ENCODE measurements around the gene TTC4. TPM values are rescaled to one million over a fixed set of nuclear protein-coding genes. Genes with fewer than 3 reads are reported as not detected.

TTC4 gene
- total and polyA plus RNA-seq, 2 of the 4 experiments (the other 2 are of a cell fraction) = 21.6 to 27.1 TPM

DNA sequence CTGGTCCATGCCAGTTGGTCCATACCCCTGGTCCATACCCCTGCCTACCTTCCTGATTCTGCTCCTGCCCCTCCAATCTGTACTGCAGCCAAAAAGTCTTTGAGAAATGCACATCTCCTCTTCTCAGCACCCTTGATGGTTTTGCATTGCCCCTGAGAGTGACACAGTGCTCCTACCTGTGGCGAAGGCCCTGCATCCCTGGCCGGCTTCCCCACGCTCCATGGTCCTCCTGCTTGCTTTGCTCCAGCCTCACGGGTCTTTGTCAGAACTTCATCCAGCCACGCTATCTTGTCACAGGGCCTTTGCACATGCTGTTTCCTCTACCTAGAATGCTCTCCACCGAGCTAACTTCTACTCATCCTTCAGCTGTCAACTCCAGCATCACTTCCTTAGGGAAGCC is 32.2 kb upstream of the TTC4 start:
- Histone ChIP-seq H3K36me3 (ENCODE audit: control insufficient read depth, insufficient read depth, low read length) (no peaks in the 10 kb centered on the region), H3K14ac (replicated peaks; ENCODE audit: low read depth, low read length) (no peak overlapping the region), H3K9me1 (ENCODE audit: insufficient read depth, low read length) (no peaks in the 10 kb centered on the region), H3K56ac (ENCODE audit: extremely low read depth, insufficient read depth, low read length) (no peak overlapping the region), H4K20me1 (ENCODE audit: insufficient read depth, low read length) (no peaks in the 10 kb centered on the region), H3K23ac (ENCODE audit: low read depth, low read length) (no peak overlapping the region), H4K91ac (ENCODE audit: insufficient read depth, low read depth, low read length) (no peak overlapping the region), H3K18ac (ENCODE audit: low read depth, low read length) (no peak overlapping the region), H3K4me3 (ENCODE audit: insufficient read depth, low read depth, low read length) (no peak overlapping the region), H2BK15ac (ENCODE audit: low read depth, low read length) (no peak overlapping the region), H2AK5ac (ENCODE audit: low read depth, low read length) (no peak overlapping the region), H4K5ac (ENCODE audit: low read depth, low read length) (no peak overlapping the region), H3K9ac (ENCODE audit: low read depth, low read length) (no peak overlapping the region), H3K27me3 (ENCODE audit: control insufficient read depth, insufficient read depth, low read length) (peaks cover 49% of the 10 kb centered on the region), H2AK9ac (replicated peaks; ENCODE audit: low read depth, low read length, poor library complexity) (no peak overlapping the region), H3K9me3 (ENCODE audit: control insufficient read depth, insufficient read depth, low read length) (no peaks in the 10 kb centered on the region), H2BK20ac (ENCODE audit: low read depth, low read length) (no peak overlapping the region), H3K79me1 (ENCODE audit: low read depth in 1 of 2, low read length in 2 of 2) (no peaks in the 10 kb centered on the region), H4K8ac (ENCODE audit: low read depth in 2 of 2, low read length in 2 of 2) (no peak overlapping the region), H3K4me2 (ENCODE audit: low read depth, low read length) (no peak overlapping the region), H2BK5ac (ENCODE audit: low read depth, low read length, poor library complexity, severe bottlenecking) (no peak overlapping the region), H3K27ac (ENCODE audit: insufficient read depth, low read length) (no peak overlapping the region), H2BK120ac (ENCODE audit: low read depth, low read length) (no peak overlapping the region), H3K4ac (ENCODE audit: low read depth, low read length) (no peak overlapping the region), H2AFZ (replicated peaks; ENCODE audit: low read length, poor library complexity) (no peak overlapping the region), H3K4me1 (ENCODE audit: control insufficient read depth, insufficient read depth, low read length) (no peaks in the 10 kb centered on the region)
- ATAC-seq (ENCODE audit: low read depth) = no peak
- 70% methylated on average over 4 of the region's 6 CpGs; no CpG with 5 or more reads in 1 of the 2 experiments for WGBS, 2 experiments (ENCODE audit: extremely low coverage in 2 of 2, insufficient read length in 1 of 2)
- no TSS peak for BruUV-seq (replicated peaks)
- dilution Hi-C loops (cut with HindIII; ENCODE audit: low sequenced_read_pairs, unreplicated experiment) (no loop called here), in situ Hi-C loops (cut with MboI; ENCODE audit: low sequenced_read_pairs) (no loop called here), intact Hi-C loops (cut with micrococcal nuclease) (no loop called here)
- no peak for TF ChIP-seq USF2 (IDR thresholded peaks at IDR 0.05; ENCODE audit: low read depth, low read length)
- TF ChIP-seq, protein P1, sequence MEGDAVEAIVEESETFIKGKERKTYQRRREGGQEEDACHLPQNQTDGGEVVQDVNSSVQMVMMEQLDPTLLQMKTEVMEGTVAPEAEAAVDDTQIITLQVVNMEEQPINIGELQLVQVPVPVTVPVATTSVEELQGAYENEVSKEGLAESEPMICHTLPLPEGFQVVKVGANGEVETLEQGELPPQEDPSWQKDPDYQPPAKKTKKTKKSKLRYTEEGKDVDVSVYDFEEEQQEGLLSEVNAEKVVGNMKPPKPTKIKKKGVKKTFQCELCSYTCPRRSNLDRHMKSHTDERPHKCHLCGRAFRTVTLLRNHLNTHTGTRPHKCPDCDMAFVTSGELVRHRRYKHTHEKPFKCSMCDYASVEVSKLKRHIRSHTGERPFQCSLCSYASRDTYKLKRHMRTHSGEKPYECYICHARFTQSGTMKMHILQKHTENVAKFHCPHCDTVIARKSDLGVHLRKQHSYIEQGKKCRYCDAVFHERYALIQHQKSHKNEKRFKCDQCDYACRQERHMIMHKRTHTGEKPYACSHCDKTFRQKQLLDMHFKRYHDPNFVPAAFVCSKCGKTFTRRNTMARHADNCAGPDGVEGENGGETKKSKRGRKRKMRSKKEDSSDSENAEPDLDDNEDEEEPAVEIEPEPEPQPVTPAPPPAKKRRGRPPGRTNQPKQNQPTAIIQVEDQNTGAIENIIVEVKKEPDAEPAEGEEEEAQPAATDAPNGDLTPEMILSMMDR (conservative IDR thresholded peaks at IDR 0.05; ENCODE audit: low read depth, low read length) = no peak
- TF ChIP-seq RFX5 (IDR thresholded peaks at IDR 0.05; ENCODE audit: low read depth, low read length) = no peak
- TF ChIP-seq POLR2A (IDR thresholded peaks at IDR 0.05; ENCODE audit: low read depth, low read length) = no peak
- no peak for TF ChIP-seq MAFK (IDR thresholded peaks at IDR 0.05; ENCODE audit: low read depth, low read length)
- no peak for TF ChIP-seq CEBPB (IDR thresholded peaks at IDR 0.05; ENCODE audit: low read depth, low read length)
- no peak for TF ChIP-seq MXI1 (IDR thresholded peaks at IDR 0.05; ENCODE audit: borderline replicate concordance, low read depth, low read length)
- TF ChIP-seq CHD1 (IDR thresholded peaks at IDR 0.05; ENCODE audit: low read depth, low read length) = no peak
- no peak for TF ChIP-seq NFE2L2 (IDR thresholded peaks at IDR 0.05; ENCODE audit: low read depth, low read length)
- TF ChIP-seq, protein P2, sequence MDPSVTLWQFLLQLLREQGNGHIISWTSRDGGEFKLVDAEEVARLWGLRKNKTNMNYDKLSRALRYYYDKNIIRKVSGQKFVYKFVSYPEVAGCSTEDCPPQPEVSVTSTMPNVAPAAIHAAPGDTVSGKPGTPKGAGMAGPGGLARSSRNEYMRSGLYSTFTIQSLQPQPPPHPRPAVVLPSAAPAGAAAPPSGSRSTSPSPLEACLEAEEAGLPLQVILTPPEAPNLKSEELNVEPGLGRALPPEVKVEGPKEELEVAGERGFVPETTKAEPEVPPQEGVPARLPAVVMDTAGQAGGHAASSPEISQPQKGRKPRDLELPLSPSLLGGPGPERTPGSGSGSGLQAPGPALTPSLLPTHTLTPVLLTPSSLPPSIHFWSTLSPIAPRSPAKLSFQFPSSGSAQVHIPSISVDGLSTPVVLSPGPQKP (IDR thresholded peaks at IDR 0.05; ENCODE audit: borderline replicate concordance, low read depth, low read length) = no peak
- no peak for TF ChIP-seq SMC3 (IDR thresholded peaks at IDR 0.05; ENCODE audit: low read depth, low read length)
- DNase-seq = no peak
- CTCF ChIA-PET = no interaction called here
- POLR2A ChIA-PET (ENCODE audit: unreplicated experiment) = no interaction called here

Measured in IMR-90 (cell line).